ENCODE results near the gene SP8. TPM values are rescaled to one million over a fixed set of nuclear protein-coding genes. Genes with fewer than 3 reads are reported as not detected.

The SP8 gene
- total RNA-seq, 1 experiment from 2014 or later, result not detected

DNA sequence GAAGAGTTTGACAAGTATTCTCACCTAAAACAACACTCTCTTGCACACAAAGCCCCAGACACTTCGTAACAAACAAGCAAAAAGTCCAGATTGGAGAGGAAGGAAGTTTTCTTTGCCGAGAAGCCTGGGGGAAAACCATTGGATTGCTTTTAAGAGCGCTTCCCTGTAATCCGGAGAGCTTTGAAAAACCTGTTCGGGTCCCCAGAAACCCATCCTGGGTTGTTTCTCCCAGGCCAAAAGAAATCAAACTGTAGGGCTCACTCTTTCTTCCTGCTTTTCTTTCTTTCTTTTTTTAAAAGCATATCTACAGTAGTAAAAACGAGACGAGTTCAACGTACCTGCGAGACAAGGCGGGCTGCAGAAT, 655 bp downstream of the SP8 start:
- peaks cover 91% of the 10 kb centered on the region for H3K27me3 Mint-ChIP-seq (ENCODE audit: unreplicated experiment)
- H3K4me3 Mint-ChIP-seq (ENCODE audit: low read depth, unreplicated experiment), result peak overlapping the region; percentile 88
- H3K9me3 Mint-ChIP-seq (ENCODE audit: low read depth, unreplicated experiment), result no peaks in the 10 kb centered on the region
- no peak for DNase-seq
- peak overlapping the region; percentile 35 for H3K27ac Mint-ChIP-seq (ENCODE audit: unreplicated experiment)
- BruUV-seq (replicated peaks), result no TSS peak
- CTCF ChIA-PET, result interaction anchor here (0.9 to 1.1 kb wide), 3 partner anchors 48 to 981 kb away, joined by 3 to 8 read pairs (median 7); no protein-coding TSS in a partner anchor
- H3K36me3 Mint-ChIP-seq (ENCODE audit: insufficient read depth, unreplicated experiment), result peaks cover 26% of the 10 kb centered on the region
- intact Hi-C loops (cut with micrococcal nuclease; ENCODE audit: unreplicated experiment), result loop anchor here (10.0 kb wide), 1 partner anchor 359 kb away; no protein-coding TSS in a partner anchor
- H3K4me1 Mint-ChIP-seq (ENCODE audit: low read depth, unreplicated experiment), result peaks cover 33% of the 10 kb centered on the region
- no peak for TF ChIP-seq CTCF (IDR thresholded peaks at IDR 0.05; ENCODE audit: unreplicated experiment)

DNA sequence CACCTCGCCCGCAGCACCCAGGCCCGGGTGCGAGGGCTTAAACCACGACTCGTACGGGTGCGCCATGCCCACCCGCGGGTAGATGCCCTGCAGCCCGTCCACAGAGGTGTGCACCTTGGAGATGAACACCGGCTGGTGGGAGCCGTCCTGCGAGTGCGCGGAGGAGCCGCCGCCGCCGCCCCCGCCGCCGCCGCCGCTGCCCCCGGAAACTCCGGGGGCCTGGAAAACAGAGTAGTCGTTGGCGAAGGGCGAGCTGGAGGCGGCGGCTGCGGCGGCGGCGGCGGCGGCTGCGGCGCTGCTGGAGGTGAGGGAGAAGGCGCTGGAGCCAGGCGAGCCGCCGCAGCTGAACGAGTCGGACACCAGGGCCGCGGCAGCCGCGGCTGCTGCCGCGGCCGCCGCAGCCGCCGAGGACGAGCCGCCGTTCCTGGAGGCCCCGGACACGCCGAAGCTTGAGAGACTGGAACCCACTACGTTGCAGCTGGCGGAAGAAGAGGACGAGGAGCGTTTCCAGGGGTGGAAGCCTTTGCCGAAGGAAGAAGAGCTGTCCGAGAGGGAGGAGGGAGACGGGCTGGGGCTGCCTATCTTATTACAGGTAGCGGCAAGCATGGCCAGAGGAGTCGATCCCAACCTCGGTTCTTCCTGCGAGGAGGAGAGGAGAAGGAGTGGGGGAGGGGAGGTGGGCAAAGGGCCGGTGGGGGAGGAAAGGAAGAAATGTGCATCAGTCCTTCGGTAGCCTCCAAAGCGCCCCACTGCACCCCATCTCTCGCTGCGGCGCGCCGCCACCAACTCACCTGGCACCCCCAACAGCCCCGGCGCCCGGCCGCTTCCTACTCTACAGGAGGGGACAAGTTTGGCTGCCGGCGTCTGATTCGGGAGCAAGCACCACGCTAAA, 1.3 kb downstream of the SP8 start:
- Mint-ChIP-seq H3K36me3 (ENCODE audit: insufficient read depth, unreplicated experiment) (peaks cover 26% of the 10 kb centered on the region), H3K27me3 (ENCODE audit: unreplicated experiment) (peaks cover 91% of the 10 kb centered on the region), H3K4me1 (ENCODE audit: low read depth, unreplicated experiment) (peaks cover 31% of the 10 kb centered on the region), H3K9me3 (ENCODE audit: low read depth, unreplicated experiment) (no peaks in the 10 kb centered on the region), H3K27ac (ENCODE audit: unreplicated experiment) (peak overlapping the region; percentile 35), H3K4me3 (ENCODE audit: low read depth, unreplicated experiment) (peak overlapping the region; percentile 88)
- no TSS peak for BruUV-seq (replicated peaks)
- CTCF ChIA-PET, result interaction anchor here (0.7 to 1.1 kb wide), 6 partner anchors 13 to 1055 kb away, joined by 3 to 8 read pairs (median 5); no protein-coding TSS in a partner anchor
- intact Hi-C loops (cut with micrococcal nuclease; ENCODE audit: unreplicated experiment), result loop anchor here (10.0 kb wide), 1 partner anchor 359 kb away; no protein-coding TSS in a partner anchor
- TF ChIP-seq CTCF (IDR thresholded peaks at IDR 0.05; ENCODE audit: unreplicated experiment), result peak; percentile 10
- DNase-seq, result peak; percentile 56

DNA sequence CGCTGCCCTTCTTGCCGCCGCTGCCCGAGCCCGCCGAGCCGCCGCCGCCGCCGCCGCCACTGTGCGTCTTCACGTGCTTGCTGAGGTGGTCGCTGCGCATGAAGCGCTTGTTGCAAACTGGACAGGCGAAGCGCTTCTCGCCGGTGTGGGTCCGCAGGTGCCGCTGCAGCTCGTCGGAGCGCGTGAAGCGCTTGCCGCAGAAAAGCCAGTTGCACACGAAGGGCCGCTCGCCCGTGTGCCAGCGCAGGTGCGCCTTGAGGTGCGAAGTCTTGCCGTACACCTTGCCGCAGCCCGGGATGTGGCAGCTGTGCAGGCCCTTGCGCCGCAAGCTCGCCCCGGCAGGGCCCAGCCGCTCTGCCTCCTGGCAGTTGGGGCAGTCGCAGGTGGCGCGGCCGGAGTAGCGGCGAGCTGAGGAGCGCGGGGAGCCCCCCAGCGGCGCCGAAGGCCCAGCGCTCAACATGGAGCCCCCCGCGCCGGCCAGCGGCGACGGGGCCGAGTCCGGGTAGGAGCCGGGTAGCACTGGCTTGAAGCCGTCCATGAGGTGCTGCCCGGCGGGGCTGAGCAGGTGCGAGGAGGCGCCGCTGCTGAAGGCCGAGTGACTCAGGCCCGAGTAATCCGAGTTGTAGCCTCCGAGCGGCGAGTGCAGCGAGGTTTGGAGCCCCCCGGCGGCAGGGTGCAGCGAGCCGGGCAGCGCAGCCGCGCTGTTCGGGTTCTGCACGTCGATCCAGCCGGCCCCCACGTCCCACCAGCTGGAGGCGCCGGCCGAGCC, 2.1 kb downstream of the SP8 start:
- H3K4me1 Mint-ChIP-seq (ENCODE audit: low read depth, unreplicated experiment), result peaks cover 31% of the 10 kb centered on the region
- TF ChIP-seq CTCF (IDR thresholded peaks at IDR 0.05; ENCODE audit: unreplicated experiment), result no peak
- no peaks in the 10 kb centered on the region for H3K9me3 Mint-ChIP-seq (ENCODE audit: low read depth, unreplicated experiment)
- H3K27me3 Mint-ChIP-seq (ENCODE audit: unreplicated experiment), result peaks cover 91% of the 10 kb centered on the region
- peak overlapping the region; percentile 88 for H3K4me3 Mint-ChIP-seq (ENCODE audit: low read depth, unreplicated experiment)
- CTCF ChIA-PET, result interaction anchor here (0.9 to 1.1 kb wide), 2 partner anchors 50 to 1055 kb away, joined by 5 to 7 read pairs; no protein-coding TSS in a partner anchor
- no peak overlapping the region for H3K27ac Mint-ChIP-seq (ENCODE audit: unreplicated experiment)
- intact Hi-C loops (cut with micrococcal nuclease; ENCODE audit: unreplicated experiment), result loop anchor here (5.0 to 10.0 kb wide), 2 partner anchors 303 to 360 kb away; no protein-coding TSS in a partner anchor
- no TSS peak for BruUV-seq (replicated peaks)
- DNase-seq, result peak; percentile 58
- H3K36me3 Mint-ChIP-seq (ENCODE audit: insufficient read depth, unreplicated experiment), result peaks cover 26% of the 10 kb centered on the region

DNA sequence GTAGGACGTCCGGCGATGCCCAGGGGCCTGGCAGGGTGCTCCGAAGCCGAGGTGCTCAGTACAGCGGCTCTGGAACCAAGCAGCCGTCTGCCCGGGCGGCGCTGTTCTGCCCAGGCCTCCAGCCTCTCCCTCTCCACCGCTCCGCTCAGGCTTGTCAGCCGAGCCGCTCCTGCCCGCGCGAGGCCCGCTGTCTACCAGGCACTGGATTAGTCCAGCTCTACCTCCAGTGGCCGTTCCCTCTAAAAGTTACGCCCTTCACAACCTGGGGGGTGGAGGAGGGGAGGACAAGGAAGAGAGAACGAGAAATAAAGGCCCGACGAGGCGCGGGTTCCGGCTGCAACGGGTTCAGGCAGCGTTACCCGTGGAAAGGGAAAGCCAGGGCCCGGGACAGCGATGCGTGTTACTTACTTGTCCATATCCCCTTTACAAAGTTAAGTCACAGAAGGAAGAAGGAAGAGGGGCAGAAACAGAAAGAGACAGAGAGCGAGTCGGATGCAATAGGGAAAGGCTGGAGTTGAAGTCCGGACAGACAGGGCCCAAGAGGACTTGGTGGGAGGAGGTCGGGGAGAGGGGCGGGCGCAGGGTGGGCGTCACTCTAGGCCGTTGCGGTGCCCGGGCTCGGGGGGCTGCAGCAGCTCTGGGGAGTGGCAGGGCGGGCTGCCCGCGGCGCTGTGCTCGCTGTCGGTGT, 2.8 kb downstream of the SP8 start:
- H3K4me3 Mint-ChIP-seq (ENCODE audit: low read depth, unreplicated experiment), result peak overlapping the region; percentile 59
- BruUV-seq (replicated peaks), result no TSS peak
- TF ChIP-seq CTCF (IDR thresholded peaks at IDR 0.05; ENCODE audit: unreplicated experiment), result peak; percentile 14
- CTCF ChIA-PET, result no interaction called here
- peak; percentile 73 for DNase-seq
- peaks cover 31% of the 10 kb centered on the region for H3K4me1 Mint-ChIP-seq (ENCODE audit: low read depth, unreplicated experiment)
- peak overlapping the region; percentile 9 for H3K27ac Mint-ChIP-seq (ENCODE audit: unreplicated experiment)
- intact Hi-C loops (cut with micrococcal nuclease; ENCODE audit: unreplicated experiment), result loop anchor here (5.0 to 10.0 kb wide), 2 partner anchors 303 to 361 kb away; no protein-coding TSS in a partner anchor
- H3K36me3 Mint-ChIP-seq (ENCODE audit: insufficient read depth, unreplicated experiment), result peaks cover 26% of the 10 kb centered on the region
- no peaks in the 10 kb centered on the region for H3K9me3 Mint-ChIP-seq (ENCODE audit: low read depth, unreplicated experiment)
- peaks cover 91% of the 10 kb centered on the region for H3K27me3 Mint-ChIP-seq (ENCODE audit: unreplicated experiment)

Data from Calu3 (cell line).